K562 (cell line): ENCODE data around the gene SLC18A3. TPM values are rescaled to one million over a fixed set of nuclear protein-coding genes. Genes with fewer than 3 reads are reported as not detected.

Experiments
- ATAC-seq: fragments of 200-7000 bp; cut with Tn5 transposase; 3 replicates; pipeline ENCODE4 v1.9.1; 2020; ENCODE audit warnings: moderate library complexity
- BruUV-seq: library from RNA; stranded (reverse); fragments of 400-500 nt; replicated peaks from 2 replicates; lab custom pipeline; 2021; lab: Mats Ljungman, UMichigan
- CTCF ChIA-PET: fragments of 300-600 bp; formaldehyde crosslinking; extraction: SDS; loops from one replicate; lab custom pipeline; 2021; ENCODE audit warnings: low intra/inter-chr PET ratio; lab: Yijun Ruan, JAX
- POLR2A ChIA-PET: fragments of 300-600, 350-650 bp; sonication (Branson Sonifier 250); formaldehyde crosslinking; extraction: SDS; loops from one replicate; lab custom pipeline; 2021; ENCODE audit warnings: antibody characterized with exemption, inconsistent platforms; lab: Yijun Ruan, JAX
- DNase-seq, 4 experiments: peaks; one replicate each; pipeline versions ENCODE4 v3.0.0 to v3.0.0-alpha.2; 2011 to 2018; ENCODE audit warnings: low spot score in 3 of 4, mixed read lengths in 3 of 4; ENCODE audit errors: extremely low read depth in 1 of 4
- FAIRE-seq: peaks from 2 replicates; lab custom pipeline; 2011; peaks lifted over from hg19 to GRCh38; lab: Jason Lieb, UNC
- H2AFZ ChIP-seq: 2 replicates; pipeline ENCODE4 v1.6.0; 2011; ENCODE audit warnings: low read depth, low read length, control low read depth, inconsistent platforms
- H3K27ac ChIP-seq: fragments of 200-600 bp; 3 replicates; pipeline ENCODE4 v1.8.0; 2011; ENCODE audit warnings: low read depth, mild to moderate bottlenecking, control low read depth, inconsistent platforms, low read length, moderate library complexity, mixed read lengths; ENCODE audit errors: extremely low read depth
- H3K27me3 ChIP-seq, 2 experiments: fragments of 300-600 bp in 1 of 2; 2 replicates in 1 of 2; 3 replicates in 1 of 2; pipeline versions ENCODE4 v1.6.0 to v1.8.0; 2011; ENCODE audit warnings: inconsistent platforms in 2 of 2, low read length in 2 of 2, mild to moderate bottlenecking in 1 of 2, mixed read lengths in 1 of 2, moderate library complexity in 1 of 2; ENCODE audit not compliant: control insufficient read depth in 2 of 2, insufficient read depth in 2 of 2
- H3K36me3 ChIP-seq: fragments of 300-600 bp; 3 replicates; pipeline ENCODE4 v1.8.0; 2011; ENCODE audit warnings: mild to moderate bottlenecking, low read length, inconsistent platforms; ENCODE audit not compliant: control insufficient read depth, insufficient read depth
- H3K4me1 ChIP-seq, 2 experiments: fragments of 200-600 bp in 1 of 2; replicated peaks in 1 of 2; 2 replicates in 1 of 2; 3 replicates in 1 of 2; pipeline versions ENCODE4 v1.5.1 to v1.8.0; 2011; ENCODE audit warnings: inconsistent platforms in 2 of 2, low read length in 2 of 2, mild to moderate bottlenecking in 1 of 2, mixed read lengths in 1 of 2, moderate library complexity in 1 of 2; ENCODE audit not compliant: control insufficient read depth in 2 of 2, insufficient read depth in 2 of 2
- H3K4me2 ChIP-seq: 2 replicates; pipeline ENCODE4 v1.6.1; 2011; ENCODE audit warnings: low read length, control low read depth, inconsistent platforms, mixed read lengths; ENCODE audit not compliant: insufficient read depth
- H3K4me3 ChIP-seq: fragments of 200-600 bp; sonication (generic), shearing (Covaris generic); 2 replicates; pipeline ENCODE4 v1.5.1; 2016; ENCODE audit warnings: control low read depth, inconsistent platforms
- H3K79me2 ChIP-seq: fragments of 200-600 bp; 3 replicates; pipeline ENCODE4 v1.8.0; 2011; ENCODE audit warnings: low read length, inconsistent platforms; ENCODE audit not compliant: control insufficient read depth, insufficient read depth
- H3K9ac ChIP-seq, 2 experiments: 2 replicates each; pipeline versions ENCODE4 v1.6.0 to v1.6.1; 2011; ENCODE audit warnings: low read depth in 2 of 2, low read length in 2 of 2, control low read depth in 1 of 2, inconsistent platforms in 1 of 2, mild to moderate bottlenecking in 1 of 2, mixed read lengths in 1 of 2; ENCODE audit not compliant: insufficient read depth in 1 of 2
- H3K9me1 ChIP-seq: one replicate; pipeline ENCODE4 v1.6.0; 2011; ENCODE audit warnings: inconsistent platforms, mild to moderate bottlenecking, low read length, moderate library complexity; ENCODE audit not compliant: control insufficient read depth, insufficient read depth
- H3K9me3 ChIP-seq: replicated peaks from 2 replicates; pipeline ENCODE4 v1.5.1; 2011; ENCODE audit warnings: low read depth, low read length, inconsistent platforms; ENCODE audit not compliant: control insufficient read depth, insufficient read depth
- H4K20me1 ChIP-seq: replicated peaks from 2 replicates; pipeline ENCODE4 v1.6.1; 2011; ENCODE audit warnings: low read length, inconsistent platforms, mixed read lengths; ENCODE audit not compliant: control insufficient read depth, insufficient read depth
- CHD1 ChIP-seq: fragments of 200-600 bp; sonication (generic); IDR thresholded peaks from one replicate; pipeline ENCODE4 v1.6.1; 2012; ENCODE audit warnings: mild to moderate bottlenecking, moderate library complexity, low read length, inconsistent platforms
- ELF2 ChIP-seq: fragments of 250-450 bp; sonication (Bioruptor Pico); IDR thresholded peaks from 2 replicates; pipeline ENCODE4 v1.5.0; 2021; ENCODE audit warnings: mild to moderate bottlenecking
- ESRRA ChIP-seq: fragments of 450-650 bp; IDR thresholded peaks from 2 replicates; pipeline ENCODE4 v1.6.1; 2014; ENCODE audit warnings: low read depth, mild to moderate bottlenecking, moderate library complexity, borderline replicate concordance
- ETS2 ChIP-seq: IDR thresholded peaks from 2 replicates; pipeline ENCODE4 v1.6.1; 2016; ENCODE audit warnings: borderline replicate concordance, missing genetic modification characterization, mild to moderate bottlenecking, moderate library complexity, missing compliant biosample characterization; ENCODE audit not compliant: poor library complexity, severe bottlenecking
- KLF1 ChIP-seq: fragments of 450-650 bp; IDR thresholded peaks from 2 replicates; pipeline ENCODE4 v1.6.1; 2016; ENCODE audit warnings: missing genetic modification characterization, missing compliant biosample characterization
- MED1 ChIP-seq: sonication (generic); formaldehyde crosslinking; IDR thresholded peaks from 2 replicates; pipeline ENCODE4 v1.8.1; 2023; ENCODE audit warnings: missing genetic modification reagents, borderline replicate concordance
- NONO ChIP-seq, 2 experiments: fragments of 200-400 bp in 1 of 2; fragments of 450-650 bp in 1 of 2; formaldehyde crosslinking in 1 of 2; IDR thresholded peaks; 2 replicates each; pipeline ENCODE4 v1.6.1; 2017; ENCODE audit warnings: low read depth in 2 of 2, mild to moderate bottlenecking in 2 of 2, moderate library complexity in 2 of 2, low read length in 1 of 2
- PHB2 ChIP-seq: fragments of 450-650 bp; IDR thresholded peaks from 2 replicates; pipeline ENCODE4 v1.6.1; 2017; ENCODE audit warnings: low read depth
- RBBP5 ChIP-seq: fragments of 200-600 bp; sonication (generic); IDR thresholded peaks from 2 replicates; pipeline ENCODE4 v1.6.1; 2012; ENCODE audit warnings: borderline replicate concordance, mild to moderate bottlenecking, low read length, control low read depth, inconsistent platforms; ENCODE audit not compliant: insufficient read depth, poor library complexity, severe bottlenecking
- TAF1 ChIP-seq: IDR thresholded peaks from 2 replicates; pipeline ENCODE4 v1.6.1; 2011; ENCODE audit warnings: mild to moderate bottlenecking, low read length, moderate library complexity; ENCODE audit not compliant: insufficient read depth, control insufficient read depth, severe bottlenecking; ENCODE audit errors: extremely low read depth
- YY1 ChIP-seq, 3 experiments: IDR thresholded peaks; 2 replicates each; pipeline ENCODE4 v1.6.1; 2011; ENCODE audit warnings: low read length in 2 of 3, mild to moderate bottlenecking in 2 of 3, moderate library complexity in 2 of 3, borderline replicate concordance in 1 of 3, control low read depth in 1 of 3, low read depth in 1 of 3; ENCODE audit not compliant: insufficient read depth in 3 of 3, insufficient replicate concordance in 2 of 3, control insufficient read depth in 1 of 3, insufficient read length in 1 of 3; ENCODE audit errors: extremely low read depth in 1 of 3
- ZFP30 ChIP-seq: fragments of 250-450 bp; sonication (Bioruptor Pico); IDR thresholded peaks from 2 replicates; pipeline ENCODE4 v1.8.0; 2022; ENCODE audit warnings: moderate library complexity, mild to moderate bottlenecking, inconsistent platforms, borderline replicate concordance
- ZNF263 ChIP-seq: sonication (generic); formaldehyde crosslinking; IDR thresholded peaks from 2 replicates; pipeline ENCODE4 v1.8.0; 2022; ENCODE audit warnings: mild to moderate bottlenecking, missing genetic modification reagents, borderline replicate concordance
- ZNF316 ChIP-seq: fragments of 450-650 bp; IDR thresholded peaks from 2 replicates; pipeline ENCODE4 v1.6.1; 2016
- ZNF354B ChIP-seq: fragments of 250-450 bp; sonication (Bioruptor Pico); IDR thresholded peaks from 2 replicates; pipeline ENCODE4 v1.4.0; 2020
- ZNF586 ChIP-seq: fragments of 450-650 bp; formaldehyde crosslinking; conservative IDR thresholded peaks from 2 replicates; pipeline ENCODE4 v1.4.0; 2020; ENCODE audit warnings: mild to moderate bottlenecking, moderate library complexity
- WGBS: fragments of 100-300 bp; shearing (Covaris generic); methylation state at CpG from one replicate; pipeline ENCODE4 v1.1.6; 2016; ENCODE audit warnings: low coverage, mixed read lengths; ENCODE audit not compliant: insufficient coverage; ENCODE audit errors: missing lambda C conversion rate; 5-methylcytosine and 5-hydroxymethylcytosine counted together
- in situ Hi-C: fragments of 300-500 bp; cut with MboI; formaldehyde crosslinking; loops from 4 replicates; pipeline ENCODE4 v1.15.0; 2018; ENCODE audit warnings: inconsistent platforms, mixed read lengths
- intact Hi-C: fragments of 100-400 bp; cut with micrococcal nuclease; formaldehyde crosslinking; loops from 2 replicates; pipeline ENCODE4 v1.14.2; 2022
- polyA plus RNA-seq, 8 experiments: library from polyadenylated mRNA; depleted of rRNA in 4 of 8; stranded (reverse) in 5 of 8; unstranded in 3 of 8; fragments of >200 nt; fragmentation: Nextera tagmentation in 2 of 8; fragmentation: Illumina TruSeq in 1 of 8; extraction: Ambion mirVana in 2 of 8; extraction: Trizol in 1 of 8; gene quantifications; 2 replicates each; pipeline versions ENCODE4 v1.2.1 to v1.2.3, GENCODE V29; 2011 to 2014; ENCODE audit warnings: inconsistent platforms in 1 of 8, missing spikeins in 1 of 8
- total RNA-seq, 7 experiments: library from RNA; depleted of rRNA in 6 of 7; stranded (reverse); fragments of >200 nt in 6 of 7; fragmentation: Illumina TruSeq in 2 of 7; extraction: Trizol in 2 of 7; gene quantifications; 2 replicates each; pipeline versions ENCODE4 v1.2.1 to v1.2.3, GENCODE V29; 2011 to 2021; ENCODE audit warnings: low replicate concordance in 1 of 7
- TF ChIP-seq, protein P1 (sequence below): fragments of 450-650 bp; IDR thresholded peaks from 2 replicates; pipeline ENCODE4 v1.6.1; 2014; ENCODE audit warnings: low read depth, mild to moderate bottlenecking, moderate library complexity, borderline replicate concordance
- TF ChIP-seq, protein P2 (sequence below): sonication (generic); formaldehyde crosslinking; IDR thresholded peaks from 2 replicates; pipeline ENCODE4 v1.8.1; 2023; ENCODE audit warnings: mild to moderate bottlenecking, missing genetic modification reagents
- TF ChIP-seq, protein P3 (sequence below): sonication (generic); formaldehyde crosslinking; IDR thresholded peaks from 2 replicates; pipeline ENCODE4 v1.9.0; 2022; ENCODE audit warnings: mild to moderate bottlenecking, missing genetic modification reagents

Gene SLC18A3
- total and polyA plus RNA-seq, 9 of the 15 experiments (the other 6 are each of a cell fraction or from before 2014, with no cell fraction given): not detected

DNA sequence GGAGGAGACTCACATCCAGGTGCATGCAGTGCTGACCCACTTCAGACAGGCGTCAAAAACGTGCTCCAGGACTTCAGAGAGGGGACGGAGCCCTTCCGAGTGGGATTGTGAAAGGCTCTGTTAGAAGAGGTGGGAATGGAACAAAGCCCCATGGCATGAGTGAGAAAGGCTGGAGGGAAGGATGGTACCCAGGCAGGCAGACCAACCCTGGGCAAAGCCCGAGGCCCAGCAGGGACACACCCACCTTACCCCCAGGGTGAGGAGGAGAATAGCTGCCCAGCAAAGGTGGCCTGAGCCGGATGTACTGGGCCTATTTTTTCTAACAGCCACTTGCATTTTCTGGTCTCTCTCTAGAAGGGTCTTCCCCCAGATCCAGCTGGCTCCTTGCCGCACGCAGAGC lies 18.5 kb downstream of the SLC18A3 start:
- Histone ChIP-seq H3K9me3 (no peaks in the 10 kb centered on the region), H4K20me1 (no peaks in the 10 kb centered on the region), H3K36me3 (no peaks in the 10 kb centered on the region), H3K4me3 (no peak overlapping the region), H3K9me1 (no peaks in the 10 kb centered on the region), H3K9ac (no peak overlapping the region), H3K4me2 (no peak overlapping the region), H3K4me1 (0 out of 5 replicates have a peak, but pooled peaks cover 0 to 3% of the 10 kb centered on the region in 2 experiments), H3K27me3 (peaks cover 13 to 49% of the 10 kb centered on the region in 2 experiments; a peak in 3 of 5 replicates), H2AFZ (no peak overlapping the region), H3K79me2 (no peaks in the 10 kb centered on the region), H3K27ac (no peak overlapping the region)
- WGBS: 7% methylated on average over 8 of the region's 8 CpGs
- in situ Hi-C loops: no loop called here
- no TSS peak for BruUV-seq
- no peak for DNase-seq
- FAIRE-seq: no peak
- intact Hi-C loops: no loop called here
- ChIA-PET CTCF (no interaction called here), POLR2A (no interaction called here)
- TF ChIP-seq ESRRA (no peak), ZNF586 (no peak), NONO (IDR thresholded peaks at IDR 0.05; ENCODE audit: low read depth in 2 of 2, low read length in 1 of 2) (no peak), ETS2 (tag) (no peak), CHD1 (no peak), ZNF316 (no peak), ELF2 (no peak), RBBP5 (no peak), KLF1 (no peak), YY1 (IDR thresholded peaks at IDR 0.05; ENCODE audit: borderline replicate concordance in 1 of 3, control insufficient read depth in 1 of 3, extremely low read depth in 1 of 3, insufficient read depth in 3 of 3, insufficient read length in 1 of 3, insufficient replicate concordance in 2 of 3, low read depth in 1 of 3, low read length in 2 of 3) (no peak), TAF1 (no peak), MED1 (no peak), PHB2 (no peak), ZFP30 (CRISPR knock-in tag) (no peak), ZNF263 (no peak), ZNF354B (CRISPR knock-in tag) (no peak)
- TF ChIP-seq, protein P1, sequence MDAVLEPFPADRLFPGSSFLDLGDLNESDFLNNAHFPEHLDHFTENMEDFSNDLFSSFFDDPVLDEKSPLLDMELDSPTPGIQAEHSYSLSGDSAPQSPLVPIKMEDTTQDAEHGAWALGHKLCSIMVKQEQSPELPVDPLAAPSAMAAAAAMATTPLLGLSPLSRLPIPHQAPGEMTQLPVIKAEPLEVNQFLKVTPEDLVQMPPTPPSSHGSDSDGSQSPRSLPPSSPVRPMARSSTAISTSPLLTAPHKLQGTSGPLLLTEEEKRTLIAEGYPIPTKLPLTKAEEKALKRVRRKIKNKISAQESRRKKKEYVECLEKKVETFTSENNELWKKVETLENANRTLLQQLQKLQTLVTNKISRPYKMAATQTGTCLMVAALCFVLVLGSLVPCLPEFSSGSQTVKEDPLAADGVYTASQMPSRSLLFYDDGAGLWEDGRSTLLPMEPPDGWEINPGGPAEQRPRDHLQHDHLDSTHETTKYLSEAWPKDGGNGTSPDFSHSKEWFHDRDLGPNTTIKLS: no peak
- TF ChIP-seq, protein P2, sequence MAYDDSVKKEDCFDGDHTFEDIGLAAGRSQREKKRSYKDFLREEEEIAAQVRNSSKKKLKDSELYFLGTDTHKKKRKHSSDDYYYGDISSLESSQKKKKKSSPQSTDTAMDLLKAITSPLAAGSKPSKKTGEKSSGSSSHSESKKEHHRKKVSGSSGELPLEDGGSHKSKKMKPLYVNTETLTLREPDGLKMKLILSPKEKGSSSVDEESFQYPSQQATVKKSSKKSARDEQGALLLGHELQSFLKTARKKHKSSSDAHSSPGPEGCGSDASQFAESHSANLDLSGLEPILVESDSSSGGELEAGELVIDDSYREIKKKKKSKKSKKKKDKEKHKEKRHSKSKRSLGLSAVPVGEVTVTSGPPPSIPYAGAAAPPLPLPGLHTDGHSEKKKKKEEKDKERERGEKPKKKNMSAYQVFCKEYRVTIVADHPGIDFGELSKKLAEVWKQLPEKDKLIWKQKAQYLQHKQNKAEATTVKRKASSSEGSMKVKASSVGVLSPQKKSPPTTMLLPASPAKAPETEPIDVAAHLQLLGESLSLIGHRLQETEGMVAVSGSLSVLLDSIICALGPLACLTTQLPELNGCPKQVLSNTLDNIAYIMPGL: no peak
- TF ChIP-seq, protein P3, sequence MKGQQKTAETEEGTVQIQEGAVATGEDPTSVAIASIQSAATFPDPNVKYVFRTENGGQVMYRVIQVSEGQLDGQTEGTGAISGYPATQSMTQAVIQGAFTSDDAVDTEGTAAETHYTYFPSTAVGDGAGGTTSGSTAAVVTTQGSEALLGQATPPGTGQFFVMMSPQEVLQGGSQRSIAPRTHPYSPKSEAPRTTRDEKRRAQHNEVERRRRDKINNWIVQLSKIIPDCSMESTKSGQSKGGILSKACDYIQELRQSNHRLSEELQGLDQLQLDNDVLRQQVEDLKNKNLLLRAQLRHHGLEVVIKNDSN: no peak
- no peak for ATAC-seq
